ENCODE measurements around the gene KRTAP4-4.
"Not testable (repeated sequence)": the region's sequence is repeated elsewhere in the genome, so short reads cannot be mapped to it uniquely, and the experiment has no call there.

KRTAP4-4 gene

DNA sequence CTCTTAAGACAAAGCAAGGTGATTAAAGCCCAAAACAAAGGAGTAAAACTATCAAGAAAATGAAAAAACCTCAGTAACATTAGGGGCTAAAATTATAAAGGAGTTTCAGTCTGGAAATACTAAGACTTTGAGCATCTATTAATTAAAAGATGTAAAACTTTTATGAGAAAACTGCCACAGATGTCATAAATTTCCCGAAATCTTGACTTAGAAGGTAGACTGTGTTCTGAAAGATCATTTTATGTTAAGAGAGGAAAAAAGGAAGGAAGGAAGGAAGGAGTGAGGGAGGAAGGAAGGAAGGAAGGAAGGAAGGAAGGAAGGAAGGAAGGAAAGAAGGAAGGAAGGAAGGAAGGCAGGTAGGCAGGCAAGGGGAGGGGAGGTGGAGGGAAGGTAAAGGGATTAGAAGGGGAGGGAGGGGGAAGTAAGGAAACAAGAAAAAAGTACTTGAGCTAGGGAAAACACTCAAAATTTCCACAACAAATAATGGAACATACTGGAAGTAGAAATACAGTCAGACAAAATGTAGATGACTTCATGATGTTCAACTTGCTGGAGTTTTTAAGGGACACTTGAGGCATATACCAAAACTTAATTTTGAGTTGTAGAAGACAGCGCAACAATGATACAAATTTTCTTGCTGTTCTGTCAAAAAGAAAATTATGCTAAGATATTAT, 12.9 kb downstream of the KRTAP4-4 start:
- no peak for DNase-seq

DNA sequence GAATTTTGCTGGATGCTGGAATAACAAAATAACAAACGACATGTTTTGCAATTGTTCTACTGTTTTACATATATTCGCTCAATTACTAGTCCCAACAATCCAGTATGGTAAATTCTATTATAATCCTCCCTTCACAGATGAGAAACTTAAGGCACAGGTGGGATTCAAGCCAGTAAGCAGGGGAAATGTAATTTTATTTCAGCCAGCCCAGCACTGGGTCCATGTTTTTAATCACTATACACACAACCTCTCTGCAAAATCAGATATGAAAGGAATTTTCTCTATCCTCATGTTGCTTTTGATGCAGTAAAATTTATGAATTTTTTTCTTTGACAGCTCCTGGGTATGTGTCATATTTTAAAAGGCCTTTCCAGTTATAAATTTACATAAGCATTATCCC, 15.3 kb downstream of the KRTAP4-4 start:
- no peak for DNase-seq

DNA sequence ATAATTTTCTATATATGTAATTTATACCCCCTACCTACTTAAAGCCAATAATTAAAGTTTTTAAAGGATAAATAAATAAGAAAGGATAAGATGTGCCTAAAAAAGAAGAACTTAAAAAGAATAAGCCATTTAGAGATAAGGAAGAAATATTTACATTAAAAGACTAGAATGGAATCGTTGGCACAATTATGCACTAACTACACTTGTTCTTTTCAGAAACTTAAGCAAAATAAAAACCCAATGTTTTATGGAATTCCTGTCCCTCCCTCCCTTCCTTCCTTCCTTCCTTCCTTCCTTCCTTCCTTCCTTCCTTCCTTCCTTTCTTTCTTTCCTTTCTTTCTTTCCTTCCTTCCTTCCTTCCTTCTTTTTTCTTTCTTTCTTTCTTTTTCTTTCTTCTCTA, 15.7 kb downstream of the KRTAP4-4 start:
- DNase-seq, result no peak

DNA sequence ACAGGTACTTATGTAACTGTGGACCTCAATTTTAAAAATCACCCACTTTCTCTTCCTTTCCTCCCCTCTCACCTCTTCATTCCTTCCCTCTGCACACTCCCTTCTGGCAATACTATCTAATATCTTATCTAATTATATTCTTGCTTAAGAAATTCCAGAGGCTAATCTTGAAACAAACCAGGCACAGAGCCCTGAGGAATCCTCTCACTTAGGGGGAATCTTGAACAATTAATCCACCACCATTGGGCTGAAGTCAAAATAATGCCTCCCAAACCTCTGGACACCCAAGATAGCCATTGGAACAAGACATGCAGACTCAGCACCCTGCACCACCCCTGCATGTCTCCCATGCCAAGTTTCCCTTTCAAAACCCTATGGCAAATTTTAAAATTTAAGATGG, 19.2 kb downstream of the KRTAP4-4 start:
- DNase-seq, result no peak

GRCh38 chr17:41140360-41141131, 20.0 kb downstream of the KRTAP4-4 start, which contains the start of gene KRTAP4-6:
KRTAP4-6 (minus strand) TSS chr17:41140544; CDS start chr17:41140487, 57 bp downstream.
- DNase-seq, result no peak

GRCh38 chr17:41139865-41140264, 20.7 kb downstream of the KRTAP4-4 start:
- not testable (repeated sequence) for DNase-seq

DNA sequence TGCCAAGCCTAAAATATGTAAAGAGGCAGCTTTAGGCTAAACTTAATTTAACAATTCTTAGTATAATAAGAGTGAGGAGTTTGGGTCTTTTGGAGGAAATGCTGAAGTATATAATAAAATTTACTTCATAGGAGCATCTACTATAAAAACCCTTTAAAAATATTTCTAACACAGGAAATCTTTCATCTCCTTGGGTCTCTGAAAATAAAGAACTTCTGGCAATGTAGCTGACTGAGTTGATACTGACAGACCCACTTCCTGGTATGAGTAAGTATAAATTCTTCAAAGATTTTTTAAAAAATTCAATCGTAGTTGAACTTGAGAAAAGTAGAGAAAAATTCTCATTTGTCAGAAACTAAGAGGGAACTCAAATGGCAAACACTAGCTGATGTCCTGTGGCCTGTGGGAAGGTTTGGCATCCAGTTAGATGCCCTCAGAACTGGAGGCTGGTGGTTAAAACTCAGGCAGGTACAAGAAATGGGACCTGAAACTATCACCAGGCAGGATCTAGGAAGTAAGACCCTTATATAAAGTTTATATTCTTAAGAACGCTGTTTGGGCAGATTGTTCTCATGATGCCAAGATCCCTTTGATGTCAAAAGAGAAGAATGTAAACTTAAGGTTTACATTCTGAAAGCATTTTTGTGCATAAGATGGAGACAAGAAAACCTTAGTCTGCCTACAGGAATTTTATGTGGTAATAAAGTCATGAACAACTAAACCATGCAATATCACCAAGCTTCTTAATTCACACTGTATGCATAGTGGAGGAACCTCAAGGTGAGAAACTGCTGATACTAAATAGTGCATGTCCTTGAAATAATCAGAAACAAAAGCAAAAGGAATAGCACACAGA, 26.4 kb downstream of the KRTAP4-4 start:
- DNase-seq, result no peak

DNA sequence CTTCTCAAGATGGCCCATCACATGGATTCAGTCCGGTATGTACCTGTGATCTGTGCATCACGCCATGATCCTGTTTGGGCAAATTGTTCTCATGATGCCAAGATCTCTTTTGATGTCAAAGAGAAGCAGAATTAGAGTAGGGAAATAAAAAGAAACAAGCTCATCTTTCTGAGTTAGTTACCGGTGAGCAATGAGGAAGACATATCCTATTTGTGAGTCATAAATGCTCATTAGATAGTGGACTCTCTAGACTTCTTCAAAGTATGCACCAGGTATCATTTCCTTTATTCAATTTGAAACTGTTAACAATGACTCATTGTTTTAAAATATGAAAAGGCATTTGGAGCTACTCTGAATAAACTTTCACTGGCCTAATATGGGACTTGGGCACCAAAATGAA, 28.6 kb downstream of the KRTAP4-4 start:
- DNase-seq, result no peak

- no peak for DNase-seq
These were observed 33.2 kb downstream of the KRTAP4-4 start for GRCh38 chr17:41127371-41127770.

DNA sequence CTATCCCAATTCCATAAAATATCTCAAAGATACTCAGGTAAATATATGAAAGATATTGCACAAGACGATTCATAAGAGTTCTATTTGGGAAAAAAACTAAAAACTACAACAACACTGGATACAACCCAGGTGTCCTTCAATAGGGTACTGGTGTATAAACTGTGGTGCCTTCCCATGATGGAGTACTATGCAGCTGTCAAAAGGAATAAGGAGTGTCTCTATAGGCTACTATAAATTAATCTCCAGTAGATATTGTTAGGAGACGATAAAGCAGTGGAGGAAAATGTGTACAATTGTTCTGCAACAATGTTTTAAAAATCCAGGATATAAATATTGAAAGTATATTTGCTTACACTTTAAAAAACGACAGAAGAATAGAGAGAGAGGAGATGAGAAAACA, 34.1 kb downstream of the KRTAP4-4 start:
- no peak for DNase-seq

- DNase-seq, result no peak
These were observed 35.5 kb downstream of the KRTAP4-4 start for GRCh38 chr17:41125064-41125463.

GRCh38 chr17:41123991-41124371, 36.6 kb downstream of the KRTAP4-4 start, which contains the start of gene KRTAP4-12:
KRTAP4-12 (minus strand) TSS chr17:41124182; CDS start chr17:41124122, 60 bp downstream.
- not testable (repeated sequence) for DNase-seq

GRCh38 chr17:41123292-41123990, 37.1 kb downstream of the KRTAP4-4 start:
- not testable (repeated sequence) for DNase-seq

- DNase-seq, result no peak
These were observed 38.8 kb downstream of the KRTAP4-4 start for GRCh38 chr17:41121742-41122141.

DNA sequence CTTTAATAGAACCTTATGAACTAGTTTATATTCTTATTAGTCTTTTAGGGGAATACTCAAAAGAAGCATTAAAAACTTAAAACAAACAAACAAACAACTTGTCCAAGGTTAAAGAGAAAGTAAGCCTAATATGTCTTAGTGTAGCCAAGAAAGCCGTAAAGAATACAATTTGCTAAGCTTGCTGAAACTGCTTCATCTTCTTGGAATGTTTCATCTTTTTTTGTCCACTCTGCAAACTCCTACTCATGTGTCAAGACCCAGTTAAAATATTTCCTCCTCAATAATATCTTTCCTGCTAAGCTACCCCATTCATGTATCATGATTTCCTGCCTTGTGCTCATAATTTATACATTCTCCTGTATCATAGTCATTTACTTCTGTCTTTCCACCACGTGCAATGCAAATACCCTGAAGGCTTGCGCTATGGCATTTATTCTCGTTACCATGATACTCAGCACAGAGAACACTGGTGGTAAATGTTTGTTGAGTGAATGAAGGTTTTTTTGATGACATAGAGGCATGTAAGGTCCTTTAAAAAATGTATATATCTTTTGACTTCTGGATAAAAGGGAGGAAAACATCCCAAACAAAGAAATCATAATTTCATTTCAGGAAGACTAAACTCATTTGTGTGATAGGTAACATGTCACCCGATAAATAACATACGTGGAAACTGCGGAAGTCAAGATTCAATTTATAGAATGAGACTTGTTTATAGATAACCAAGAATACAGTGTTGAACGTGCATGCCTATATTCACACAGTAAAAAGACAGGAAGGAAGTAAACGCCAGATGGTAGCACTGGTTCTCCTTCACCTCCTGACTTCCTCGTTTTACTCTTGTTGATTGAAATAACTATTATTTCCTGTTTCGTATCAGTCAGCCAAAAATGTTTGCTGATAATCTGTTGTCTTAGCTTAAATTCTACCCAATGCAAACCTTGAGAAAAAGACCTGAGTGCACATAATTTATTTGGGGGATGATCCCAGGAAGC, 40.6 kb downstream of the KRTAP4-4 start:
- DNase-seq, result not testable (repeated sequence)

GRCh38 chr17:41118721-41119120, 41.8 kb downstream of the KRTAP4-4 start:
- no peak for DNase-seq

- not testable (repeated sequence) for DNase-seq
These were observed 42.6 kb downstream of the KRTAP4-4 start, which contains the start of gene KRTAP4-11 for GRCh38 chr17:41117846-41118386. KRTAP4-11 (minus strand) TSS chr17:41118373; CDS start chr17:41118315, 58 bp downstream.

DNA sequence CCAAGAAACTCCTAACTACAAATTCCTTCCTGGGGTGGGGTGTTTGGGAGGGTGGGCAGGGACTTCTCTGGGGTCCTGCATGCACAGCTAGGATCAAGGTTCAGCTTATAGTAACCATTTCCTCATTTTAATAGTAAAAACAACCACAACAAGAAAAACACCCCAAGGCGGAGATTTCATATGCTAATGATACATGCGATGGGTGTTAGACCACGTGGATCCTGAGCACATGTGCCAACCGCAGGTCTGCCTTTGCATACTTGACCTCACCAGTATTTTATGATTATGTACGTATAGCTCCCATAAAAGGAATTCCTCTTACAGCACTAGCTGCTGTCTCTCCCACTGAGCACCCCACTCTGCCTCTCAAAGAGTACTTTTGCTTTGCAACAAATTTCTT, 44.3 kb downstream of the KRTAP4-4 start:
- no peak for DNase-seq

GRCh38 chr17:41111151-41111885, 49.2 kb downstream of the KRTAP4-4 start:
- no peak for DNase-seq

Measured in NCI-H2029 treated with DMSO at 0.1 percent for 48 hours (cell line).